K562 (cell line): ENCODE measurements around the gene COPA. TPM values are rescaled to one million over a fixed set of nuclear protein-coding genes. Genes with fewer than 3 reads are reported as not detected.
A peak's percentile ranks its signal among the peaks of the same experiment; 100 is the strongest.

Experiments used
- ATAC-seq: fragments of 200-7000 bp; cut with Tn5 transposase; 3 replicates; pipeline ENCODE4 v1.9.1; 2020; ENCODE audit warnings: moderate library complexity
- BruUV-seq: library from RNA; stranded (reverse); fragments of 400-500 nt; replicated peaks from 2 replicates; lab custom pipeline; 2021; lab: Mats Ljungman, UMichigan
- CTCF ChIA-PET: fragments of 300-600 bp; formaldehyde crosslinking; extraction: SDS; loops from one replicate; lab custom pipeline; 2021; ENCODE audit warnings: low intra/inter-chr PET ratio; lab: Yijun Ruan, JAX
- POLR2A ChIA-PET: fragments of 300-600, 350-650 bp; sonication (Branson Sonifier 250); formaldehyde crosslinking; extraction: SDS; loops from one replicate; lab custom pipeline; 2021; ENCODE audit warnings: antibody characterized with exemption, inconsistent platforms; lab: Yijun Ruan, JAX
- DNase-seq, 4 experiments: peaks; one replicate each; pipeline versions ENCODE4 v3.0.0 to v3.0.0-alpha.2; 2011 to 2018; ENCODE audit warnings: low spot score in 3 of 4, mixed read lengths in 3 of 4; ENCODE audit errors: extremely low read depth in 1 of 4
- FAIRE-seq: peaks from 2 replicates; lab custom pipeline; 2011; peaks lifted over from hg19 to GRCh38; lab: Jason Lieb, UNC
- H2AFZ ChIP-seq: 2 replicates; pipeline ENCODE4 v1.6.0; 2011; ENCODE audit warnings: low read depth, low read length, control low read depth, inconsistent platforms
- H3K27ac ChIP-seq: fragments of 200-600 bp; 3 replicates; pipeline ENCODE4 v1.8.0; 2011; ENCODE audit warnings: low read depth, mild to moderate bottlenecking, control low read depth, inconsistent platforms, low read length, moderate library complexity, mixed read lengths; ENCODE audit errors: extremely low read depth
- H3K27me3 ChIP-seq, 2 experiments: fragments of 300-600 bp in 1 of 2; 2 replicates in 1 of 2; 3 replicates in 1 of 2; pipeline versions ENCODE4 v1.6.0 to v1.8.0; 2011; ENCODE audit warnings: inconsistent platforms in 2 of 2, low read length in 2 of 2, mild to moderate bottlenecking in 1 of 2, mixed read lengths in 1 of 2, moderate library complexity in 1 of 2; ENCODE audit not compliant: control insufficient read depth in 2 of 2, insufficient read depth in 2 of 2
- H3K36me3 ChIP-seq: fragments of 300-600 bp; 3 replicates; pipeline ENCODE4 v1.8.0; 2011; ENCODE audit warnings: mild to moderate bottlenecking, low read length, inconsistent platforms; ENCODE audit not compliant: control insufficient read depth, insufficient read depth
- H3K4me1 ChIP-seq, 2 experiments: fragments of 200-600 bp in 1 of 2; replicated peaks in 1 of 2; 2 replicates in 1 of 2; 3 replicates in 1 of 2; pipeline versions ENCODE4 v1.5.1 to v1.8.0; 2011; ENCODE audit warnings: inconsistent platforms in 2 of 2, low read length in 2 of 2, mild to moderate bottlenecking in 1 of 2, mixed read lengths in 1 of 2, moderate library complexity in 1 of 2; ENCODE audit not compliant: control insufficient read depth in 2 of 2, insufficient read depth in 2 of 2
- H3K4me2 ChIP-seq: 2 replicates; pipeline ENCODE4 v1.6.1; 2011; ENCODE audit warnings: low read length, control low read depth, inconsistent platforms, mixed read lengths; ENCODE audit not compliant: insufficient read depth
- H3K4me3 ChIP-seq: fragments of 200-600 bp; sonication (generic), shearing (Covaris generic); 2 replicates; pipeline ENCODE4 v1.5.1; 2016; ENCODE audit warnings: control low read depth, inconsistent platforms
- H3K79me2 ChIP-seq: fragments of 200-600 bp; 3 replicates; pipeline ENCODE4 v1.8.0; 2011; ENCODE audit warnings: low read length, inconsistent platforms; ENCODE audit not compliant: control insufficient read depth, insufficient read depth
- H3K9ac ChIP-seq, 2 experiments: 2 replicates each; pipeline versions ENCODE4 v1.6.0 to v1.6.1; 2011; ENCODE audit warnings: low read depth in 2 of 2, low read length in 2 of 2, control low read depth in 1 of 2, inconsistent platforms in 1 of 2, mild to moderate bottlenecking in 1 of 2, mixed read lengths in 1 of 2; ENCODE audit not compliant: insufficient read depth in 1 of 2
- H3K9me1 ChIP-seq: one replicate; pipeline ENCODE4 v1.6.0; 2011; ENCODE audit warnings: inconsistent platforms, mild to moderate bottlenecking, low read length, moderate library complexity; ENCODE audit not compliant: control insufficient read depth, insufficient read depth
- H3K9me3 ChIP-seq: replicated peaks from 2 replicates; pipeline ENCODE4 v1.5.1; 2011; ENCODE audit warnings: low read depth, low read length, inconsistent platforms; ENCODE audit not compliant: control insufficient read depth, insufficient read depth
- H4K20me1 ChIP-seq: replicated peaks from 2 replicates; pipeline ENCODE4 v1.6.1; 2011; ENCODE audit warnings: low read length, inconsistent platforms, mixed read lengths; ENCODE audit not compliant: control insufficient read depth, insufficient read depth
- GABPB2 ChIP-seq: fragments of 250-450 bp; sonication (Bioruptor Pico); conservative IDR thresholded peaks from 2 replicates; pipeline ENCODE4 v1.5.1; 2021; ENCODE audit warnings: mild to moderate bottlenecking
- GATA2 ChIP-seq: sonication (generic); formaldehyde crosslinking; IDR thresholded peaks from 2 replicates; pipeline ENCODE4 v1.4.0; 2020; ENCODE audit warnings: mild to moderate bottlenecking, missing genetic modification reagents
- HEY1 ChIP-seq: fragments of 250-450 bp; sonication (Bioruptor Pico); IDR thresholded peaks from 2 replicates; pipeline ENCODE4 v1.5.0; 2020; ENCODE audit warnings: mild to moderate bottlenecking, moderate library complexity, borderline replicate concordance
- SIN3B ChIP-seq: fragments of 450-650 bp; IDR thresholded peaks from 2 replicates; pipeline ENCODE4 v1.6.1; 2017; ENCODE audit warnings: low read depth, mild to moderate bottlenecking, moderate library complexity
- THRAP3 ChIP-seq: fragments of 450-650 bp; IDR thresholded peaks from 2 replicates; pipeline ENCODE4 v1.6.1; 2016; ENCODE audit warnings: mild to moderate bottlenecking, inconsistent platforms, borderline replicate concordance
- XRCC4 ChIP-seq: IDR thresholded peaks from one replicate; pipeline ENCODE4 v1.6.1; 2011; ENCODE audit not compliant: insufficient read depth, insufficient read length; ENCODE audit errors: extremely low read depth
- ZBTB2 ChIP-seq: fragments of 450-650 bp; IDR thresholded peaks from 2 replicates; pipeline ENCODE4 v1.6.1; 2016; ENCODE audit warnings: antibody characterized with exemption
- ZFP30 ChIP-seq: fragments of 250-450 bp; sonication (Bioruptor Pico); IDR thresholded peaks from 2 replicates; pipeline ENCODE4 v1.8.0; 2022; ENCODE audit warnings: moderate library complexity, mild to moderate bottlenecking, inconsistent platforms, borderline replicate concordance
- ZNF311 ChIP-seq: fragments of 250-450 bp; sonication (Bioruptor Pico); IDR thresholded peaks from 2 replicates; pipeline ENCODE4 v1.4.0; 2020; ENCODE audit warnings: mild to moderate bottlenecking, moderate library complexity
- WGBS: fragments of 100-300 bp; shearing (Covaris generic); methylation state at CpG from one replicate; pipeline ENCODE4 v1.1.6; 2016; ENCODE audit warnings: low coverage, mixed read lengths; ENCODE audit not compliant: insufficient coverage; ENCODE audit errors: missing lambda C conversion rate; 5-methylcytosine and 5-hydroxymethylcytosine counted together
- in situ Hi-C: fragments of 300-500 bp; cut with MboI; formaldehyde crosslinking; loops from 4 replicates; pipeline ENCODE4 v1.15.0; 2018; ENCODE audit warnings: inconsistent platforms, mixed read lengths
- intact Hi-C: fragments of 100-400 bp; cut with micrococcal nuclease; formaldehyde crosslinking; loops from 2 replicates; pipeline ENCODE4 v1.14.2; 2022
- polyA plus RNA-seq, 8 experiments: library from polyadenylated mRNA; depleted of rRNA in 4 of 8; stranded (reverse) in 5 of 8; unstranded in 3 of 8; fragments of >200 nt; fragmentation: Nextera tagmentation in 2 of 8; fragmentation: Illumina TruSeq in 1 of 8; extraction: Ambion mirVana in 2 of 8; extraction: Trizol in 1 of 8; gene quantifications; 2 replicates each; pipeline versions ENCODE4 v1.2.1 to v1.2.3, GENCODE V29; 2011 to 2014; ENCODE audit warnings: inconsistent platforms in 1 of 8, missing spikeins in 1 of 8
- total RNA-seq, 7 experiments: library from RNA; depleted of rRNA in 6 of 7; stranded (reverse); fragments of >200 nt in 6 of 7; fragmentation: Illumina TruSeq in 2 of 7; extraction: Trizol in 2 of 7; gene quantifications; 2 replicates each; pipeline versions ENCODE4 v1.2.1 to v1.2.3, GENCODE V29; 2011 to 2021; ENCODE audit warnings: low replicate concordance in 1 of 7
- TF ChIP-seq, protein P1 (sequence below), 2 experiments: fragments of 450-650 bp; formaldehyde crosslinking in 1 of 2; IDR thresholded peaks; 2 replicates each; pipeline versions ENCODE4 v1.4.0 to v1.6.1; 2014 to 2020; ENCODE audit warnings: mild to moderate bottlenecking in 2 of 2, borderline replicate concordance in 1 of 2, low read depth in 1 of 2

Gene COPA
- total and polyA plus RNA-seq, 9 of the 15 experiments (the other 6 are each of a cell fraction or from before 2014, with no cell fraction given) = 49.8 to 222 (median 110) TPM

- no peaks in the 10 kb centered on the region for H3K79me2 ChIP-seq
- FAIRE-seq (no peak), DNase-seq (peak in 1 of 4 experiments; percentile 20), ATAC-seq (peak; percentile 3; the same call in 1 of the 3 replicates)
- no peak overlapping the region for H3K9ac ChIP-seq
- H3K9me1 ChIP-seq = no peaks in the 10 kb centered on the region
- no peaks in the 10 kb centered on the region for H3K27me3 ChIP-seq
- intact Hi-C loops (no loop called here), in situ Hi-C loops (no loop called here)
- BruUV-seq = no TSS peak
- WGBS = 76% methylated on average over 9 of the region's 9 CpGs
- no peak overlapping the region; the same call in 2 of the 3 replicates for H3K27ac ChIP-seq
- H3K4me2 ChIP-seq = no peak overlapping the region
- POLR2A ChIA-PET = interaction anchor here (0.6 to 0.7 kb wide), 3 partner anchors 15 to 476 kb away, joined by 3 to 5 read pairs (median 4); no protein-coding TSS in a partner anchor
- H3K36me3 ChIP-seq = peaks cover 56% of the 10 kb centered on the region
- CTCF ChIA-PET = no interaction called here
- no peak overlapping the region for H2AFZ ChIP-seq
- H3K4me1 ChIP-seq = peaks cover 13 to 29% of the 10 kb centered on the region in 2 experiments
- H3K9me3 ChIP-seq = no peaks in the 10 kb centered on the region
- no peaks in the 10 kb centered on the region for H4K20me1 ChIP-seq
- no peak overlapping the region for H3K4me3 ChIP-seq
- TF ChIP-seq XRCC4 (no peak), GATA2 (CRISPR knock-in tag) (no peak), HEY1 (CRISPR knock-in tag) (no peak), ZBTB2 (no peak), THRAP3 (no peak), ZNF311 (CRISPR knock-in tag) (no peak), GABPB2 (CRISPR knock-in tag) (no peak), SIN3B (no peak), ZFP30 (no peak)
- TF ChIP-seq, protein P1, sequence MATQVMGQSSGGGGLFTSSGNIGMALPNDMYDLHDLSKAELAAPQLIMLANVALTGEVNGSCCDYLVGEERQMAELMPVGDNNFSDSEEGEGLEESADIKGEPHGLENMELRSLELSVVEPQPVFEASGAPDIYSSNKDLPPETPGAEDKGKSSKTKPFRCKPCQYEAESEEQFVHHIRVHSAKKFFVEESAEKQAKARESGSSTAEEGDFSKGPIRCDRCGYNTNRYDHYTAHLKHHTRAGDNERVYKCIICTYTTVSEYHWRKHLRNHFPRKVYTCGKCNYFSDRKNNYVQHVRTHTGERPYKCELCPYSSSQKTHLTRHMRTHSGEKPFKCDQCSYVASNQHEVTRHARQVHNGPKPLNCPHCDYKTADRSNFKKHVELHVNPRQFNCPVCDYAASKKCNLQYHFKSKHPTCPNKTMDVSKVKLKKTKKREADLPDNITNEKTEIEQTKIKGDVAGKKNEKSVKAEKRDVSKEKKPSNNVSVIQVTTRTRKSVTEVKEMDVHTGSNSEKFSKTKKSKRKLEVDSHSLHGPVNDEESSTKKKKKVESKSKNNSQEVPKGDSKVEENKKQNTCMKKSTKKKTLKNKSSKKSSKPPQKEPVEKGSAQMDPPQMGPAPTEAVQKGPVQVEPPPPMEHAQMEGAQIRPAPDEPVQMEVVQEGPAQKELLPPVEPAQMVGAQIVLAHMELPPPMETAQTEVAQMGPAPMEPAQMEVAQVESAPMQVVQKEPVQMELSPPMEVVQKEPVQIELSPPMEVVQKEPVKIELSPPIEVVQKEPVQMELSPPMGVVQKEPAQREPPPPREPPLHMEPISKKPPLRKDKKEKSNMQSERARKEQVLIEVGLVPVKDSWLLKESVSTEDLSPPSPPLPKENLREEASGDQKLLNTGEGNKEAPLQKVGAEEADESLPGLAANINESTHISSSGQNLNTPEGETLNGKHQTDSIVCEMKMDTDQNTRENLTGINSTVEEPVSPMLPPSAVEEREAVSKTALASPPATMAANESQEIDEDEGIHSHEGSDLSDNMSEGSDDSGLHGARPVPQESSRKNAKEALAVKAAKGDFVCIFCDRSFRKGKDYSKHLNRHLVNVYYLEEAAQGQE (IDR thresholded peaks at IDR 0.05; ENCODE audit: borderline replicate concordance) = peak; percentile 11; the same call in 1 of the 2 replicates
- TF ChIP-seq, protein P1 (CRISPR knock-in tag; IDR thresholded peaks at IDR 0.05; ENCODE audit: low read depth) = no peak
These were observed 16.6 kb upstream of the COPA start for GRCh38 chr1:160359559-160360226.
